Liver (tissue), 3 donors: ENCODE results near the gene LAMA5.

ENCODE experiments used
- ATF3 ChIP-seq: IDR thresholded peaks from 2 replicates; pipeline ENCODE4 v1.6.1; 2016; ENCODE audit warnings: antibody characterized with exemption
- CTCF ChIP-seq: fragments of 150-350 bp; IDR thresholded peaks from 2 replicates; pipeline ENCODE4 v1.5.1; 2017; ENCODE audit warnings: improper control_type of control experiment, low read depth, low read length; ENCODE audit not compliant: missing input control
- EGR1 ChIP-seq, 2 donors: IDR thresholded peaks; 2 replicates each; pipeline ENCODE4 v1.6.1; 2016 to 2018; ENCODE audit warnings: antibody characterized with exemption in 2 of 2, low read depth in 2 of 2
- GABPA ChIP-seq, 2 donors: IDR thresholded peaks in 1 of 2; conservative IDR thresholded peaks in 1 of 2; 2 replicates each; pipeline ENCODE4 v1.6.1; 2016; ENCODE audit warnings: antibody characterized with exemption in 2 of 2, mild to moderate bottlenecking in 1 of 2, moderate library complexity in 1 of 2
- HNF4G ChIP-seq: IDR thresholded peaks from 2 replicates; pipeline ENCODE4 v1.6.1; 2016; ENCODE audit warnings: antibody characterized with exemption
- JUND ChIP-seq, 2 donors: IDR thresholded peaks; 2 replicates each; pipeline ENCODE4 v1.6.1; 2016; ENCODE audit warnings: antibody characterized with exemption in 2 of 2
- MAX ChIP-seq: IDR thresholded peaks from 2 replicates; pipeline ENCODE4 v1.6.1; 2016; ENCODE audit warnings: antibody characterized with exemption
- RAD21 ChIP-seq, 2 donors: IDR thresholded peaks; 2 replicates each; pipeline ENCODE4 v1.6.1; 2016; ENCODE audit warnings: antibody characterized with exemption in 2 of 2, mild to moderate bottlenecking in 2 of 2
- REST ChIP-seq: IDR thresholded peaks from 2 replicates; pipeline ENCODE4 v1.6.1; 2016; ENCODE audit warnings: antibody characterized with exemption, mild to moderate bottlenecking
- RXRA ChIP-seq, 2 donors: IDR thresholded peaks; 2 replicates each; pipeline ENCODE4 v1.6.1; 2017 to 2018; ENCODE audit warnings: antibody characterized with exemption in 2 of 2, mild to moderate bottlenecking in 1 of 2
- SP1 ChIP-seq: IDR thresholded peaks from 2 replicates; pipeline ENCODE4 v1.6.1; 2018; ENCODE audit warnings: antibody characterized with exemption, mild to moderate bottlenecking
- TAF1 ChIP-seq: conservative IDR thresholded peaks from 2 replicates; pipeline ENCODE4 v1.6.1; 2016; ENCODE audit warnings: antibody characterized with exemption, mild to moderate bottlenecking
- YY1 ChIP-seq: IDR thresholded peaks from 2 replicates; pipeline ENCODE4 v1.6.1; 2016; ENCODE audit warnings: antibody characterized with exemption, mild to moderate bottlenecking
- ZBTB33 ChIP-seq: IDR thresholded peaks from 2 replicates; pipeline ENCODE4 v1.6.1; 2016; ENCODE audit warnings: antibody characterized with exemption
- donor health status: healthy.
- donor health status: healthy.

- TF ChIP-seq ZBTB33 = no peak
- TF ChIP-seq CTCF = no peak
- TF ChIP-seq JUND (IDR thresholded peaks at IDR 0.05) = no peak
- no peak for TF ChIP-seq RAD21 (IDR thresholded peaks at IDR 0.05)
- TF ChIP-seq REST = no peak
- no peak for TF ChIP-seq GABPA (IDR thresholded peaks at IDR 0.05 in 1 of 2, conservative IDR thresholded peaks at IDR 0.05 in 1 of 2)
- no peak for TF ChIP-seq MAX
- TF ChIP-seq TAF1 = no peak
- no peak for TF ChIP-seq HNF4G
- no peak for TF ChIP-seq ATF3
- TF ChIP-seq EGR1 (IDR thresholded peaks at IDR 0.05; ENCODE audit: low read depth in 2 of 2) = no peak
- no peak for TF ChIP-seq RXRA (IDR thresholded peaks at IDR 0.05)
- no peak for TF ChIP-seq SP1
- TF ChIP-seq YY1 = no peak
Observed at GRCh38 chr20:62411479-62412193, 44.5 kb upstream of the LAMA5 start.
